ENCODE data around the gene PDGFA. TPM values are rescaled to one million over a fixed set of nuclear protein-coding genes. Genes with fewer than 3 reads are reported as not detected.

The PDGFA gene
- total RNA-seq, 5 donors from 2014 or later (not counting 1 experiment from before 2014, with no cell fraction given): 0.58 to 0.85 (median 0.74) TPM; not detected in 1

DNA sequence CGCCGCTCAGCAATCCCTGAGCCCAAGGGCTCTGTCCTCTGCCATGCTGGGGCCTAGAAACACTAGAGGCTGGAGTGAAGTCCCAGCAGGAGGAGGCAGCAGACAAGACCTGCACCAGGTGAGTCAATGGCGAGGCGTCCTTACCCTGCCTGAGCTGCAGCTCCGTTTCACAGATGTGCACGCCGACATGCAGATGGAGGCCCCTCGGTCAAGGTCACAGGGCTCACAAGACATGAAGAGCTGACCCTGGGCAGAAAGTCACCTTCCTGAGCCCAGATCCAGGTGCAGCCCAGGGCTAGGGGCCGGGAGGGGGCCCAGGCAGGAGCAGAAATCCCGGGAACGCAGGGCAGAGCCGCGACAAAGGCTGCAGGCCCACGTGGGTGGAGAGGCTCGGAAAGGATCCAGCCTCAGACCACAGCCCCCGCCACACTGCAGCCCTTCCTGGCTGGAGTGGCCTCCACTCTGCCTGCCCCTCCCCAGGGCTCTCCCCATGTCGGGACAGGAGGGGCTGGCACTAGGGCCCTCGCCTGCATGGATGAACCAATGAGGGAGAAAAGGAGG lies 23.8 kb downstream of the PDGFA start:
- Mint-ChIP-seq H3K27me3 (no peaks in the 10 kb centered on the region), H3K36me3 (no peaks in the 10 kb centered on the region), H3K4me1 (peaks cover 4 to 8% (median 7%) of the 10 kb centered on the region in 3 donors), H3K27ac (no peak overlapping the region), H3K9me3 (no peaks in the 10 kb centered on the region), H3K4me3 (no peak overlapping the region)
- H3K36me3 ChIP-seq (ENCODE audit: control insufficient read depth in 2 of 2, extremely low read depth in 1 of 2, insufficient read depth in 1 of 2, low read length in 1 of 2): peaks cover 0 to under 1% of the 10 kb centered on the region in 2 donors
- ChIA-PET CTCF (no interaction called here), POLR2A (no interaction called here)
- no peak overlapping the region for H3K27ac ChIP-seq (ENCODE audit: low read length)
- 87% methylated on average over 12 of the region's 18 CpGs for WGBS (ENCODE audit: insufficient coverage)
- no peak overlapping the region for H3K4me3 ChIP-seq (ENCODE audit: control insufficient read depth in 1 of 2, extremely low read depth in 1 of 2, low read length in 1 of 2)
- ATAC-seq (replicated peaks in 1 of 4) (no peak), DNase-seq (no peak)
- no peaks in the 10 kb centered on the region for H3K9me3 ChIP-seq
- H3K27me3 ChIP-seq (replicated peaks in 1 of 2; ENCODE audit: control insufficient read depth in 2 of 2, extremely low read depth in 1 of 2, insufficient read depth in 2 of 2, low read length in 1 of 2): peaks cover 0 to 16% of the 10 kb centered on the region in 2 experiments
- peaks cover 0 to 3% of the 10 kb centered on the region in 2 experiments for H3K4me1 ChIP-seq (ENCODE audit: control insufficient read depth in 1 of 2, extremely low read depth in 1 of 2, insufficient read depth in 2 of 2, low read length in 2 of 2)

DNA sequence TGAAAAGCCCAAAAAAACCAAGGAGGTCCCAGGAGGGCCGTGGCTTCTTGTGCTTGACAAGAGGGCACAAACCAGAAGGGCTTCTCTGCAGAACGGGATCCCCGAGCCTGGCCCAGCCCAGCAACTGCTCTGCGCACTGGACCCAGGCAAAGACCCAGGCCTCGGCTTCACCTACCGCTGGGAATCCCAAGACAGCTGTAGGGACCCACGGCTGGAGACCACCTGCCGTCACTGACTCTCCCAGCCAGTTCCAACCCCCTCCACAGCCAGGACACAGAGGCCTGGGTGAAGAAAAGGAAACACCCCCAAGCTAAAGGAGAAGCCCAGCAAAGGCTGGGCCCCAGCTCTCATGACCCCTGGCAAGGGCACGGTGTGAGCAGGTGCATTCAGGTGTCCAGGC lies 24.3 kb downstream of the PDGFA start:
- no peak for ATAC-seq (replicated peaks in 1 of 4)
- Mint-ChIP-seq H3K4me3 (no peak overlapping the region), H3K27me3 (no peaks in the 10 kb centered on the region), H3K9me3 (no peaks in the 10 kb centered on the region), H3K36me3 (no peaks in the 10 kb centered on the region), H3K4me1 (peaks cover 4 to 8% (median 7%) of the 10 kb centered on the region in 3 donors), H3K27ac (no peak overlapping the region)
- ChIA-PET CTCF (no interaction called here), POLR2A (no interaction called here)
- H3K4me1 ChIP-seq (ENCODE audit: control insufficient read depth in 1 of 2, extremely low read depth in 1 of 2, insufficient read depth in 2 of 2, low read length in 2 of 2): peaks cover 0 to 3% of the 10 kb centered on the region in 2 experiments
- no peaks in the 10 kb centered on the region for H3K36me3 ChIP-seq (ENCODE audit: control insufficient read depth in 2 of 2, extremely low read depth in 1 of 2, insufficient read depth in 1 of 2, low read length in 1 of 2)
- H3K4me3 ChIP-seq (ENCODE audit: control insufficient read depth in 1 of 2, extremely low read depth in 1 of 2, low read length in 1 of 2): no peak overlapping the region
- no peak for DNase-seq
- no peak overlapping the region for H3K27ac ChIP-seq (ENCODE audit: low read length)
- no peaks in the 10 kb centered on the region for H3K9me3 ChIP-seq
- WGBS (ENCODE audit: insufficient coverage): 76% methylated on average over 7 of the region's 9 CpGs
- peaks cover 0 to 17% of the 10 kb centered on the region in 2 experiments for H3K27me3 ChIP-seq (replicated peaks in 1 of 2; ENCODE audit: control insufficient read depth in 2 of 2, extremely low read depth in 1 of 2, insufficient read depth in 2 of 2, low read length in 1 of 2)

DNA sequence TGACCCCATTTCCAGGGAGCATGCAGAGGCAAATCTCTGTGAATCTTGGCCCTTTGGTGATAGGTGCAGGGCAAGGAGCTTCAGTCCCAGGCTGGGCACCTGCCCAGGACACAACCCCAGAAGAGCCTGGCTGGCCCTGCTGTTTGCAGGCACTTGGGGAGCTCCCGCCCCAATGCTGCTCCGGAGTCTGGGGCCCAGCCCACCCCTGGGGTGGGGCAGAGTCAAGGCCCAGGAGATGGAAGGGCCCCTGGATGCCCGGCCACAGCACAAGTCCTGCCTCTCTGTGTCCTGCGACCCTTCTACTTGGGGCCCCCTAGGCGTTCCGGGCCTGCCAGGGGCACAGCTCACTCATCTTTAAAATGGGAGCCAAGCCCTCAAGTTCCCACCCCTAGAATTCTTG lies 24.7 kb downstream of the PDGFA start:
- no peaks in the 10 kb centered on the region for H3K36me3 ChIP-seq (ENCODE audit: control insufficient read depth in 2 of 2, extremely low read depth in 1 of 2, insufficient read depth in 1 of 2, low read length in 1 of 2)
- Mint-ChIP-seq H3K4me3 (no peak overlapping the region), H3K4me1 (peaks cover 4 to 8% (median 7%) of the 10 kb centered on the region in 3 donors), H3K27ac (no peak overlapping the region), H3K9me3 (no peaks in the 10 kb centered on the region), H3K27me3 (no peaks in the 10 kb centered on the region), H3K36me3 (no peaks in the 10 kb centered on the region)
- 96% methylated on average over 5 of the region's 6 CpGs for WGBS (ENCODE audit: insufficient coverage)
- no peak for ATAC-seq (replicated peaks in 1 of 4)
- peaks cover 0 to 21% of the 10 kb centered on the region in 2 experiments for H3K27me3 ChIP-seq (replicated peaks in 1 of 2; ENCODE audit: control insufficient read depth in 2 of 2, extremely low read depth in 1 of 2, insufficient read depth in 2 of 2, low read length in 1 of 2)
- no peak overlapping the region for H3K4me3 ChIP-seq (ENCODE audit: control insufficient read depth in 1 of 2, extremely low read depth in 1 of 2, low read length in 1 of 2)
- POLR2A ChIA-PET: no interaction called here
- DNase-seq: no peak
- H3K4me1 ChIP-seq (ENCODE audit: control insufficient read depth in 1 of 2, extremely low read depth in 1 of 2, insufficient read depth in 2 of 2, low read length in 2 of 2): peaks cover 0 to 3% of the 10 kb centered on the region in 2 experiments
- CTCF ChIA-PET: no interaction called here
- no peak overlapping the region for H3K27ac ChIP-seq (ENCODE audit: low read length)
- H3K9me3 ChIP-seq: no peaks in the 10 kb centered on the region

DNA sequence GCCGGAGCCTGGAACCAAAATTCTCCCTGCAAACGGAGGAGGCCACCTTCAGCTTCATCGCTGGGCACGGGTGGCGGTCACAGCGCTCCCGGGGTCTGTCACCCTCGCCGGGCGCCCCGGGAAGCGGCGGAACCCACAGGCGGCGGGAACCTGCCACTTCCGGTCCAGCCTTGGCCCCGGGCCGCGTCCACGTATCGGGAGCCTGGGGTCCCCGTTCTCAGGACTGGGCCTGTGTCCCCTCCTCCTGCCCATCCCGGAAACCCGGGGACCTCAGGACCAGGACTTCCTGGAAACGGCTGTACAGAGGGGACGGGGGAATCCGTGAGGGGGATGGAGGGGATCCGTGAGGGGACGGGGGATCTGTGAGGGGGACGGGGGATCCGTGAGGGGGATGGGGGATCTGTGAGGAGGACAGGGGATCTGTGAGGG lies 25.4 kb downstream of the PDGFA start:
- peaks cover 0 to 21% of the 10 kb centered on the region in 2 experiments for H3K27me3 ChIP-seq (replicated peaks in 1 of 2; ENCODE audit: control insufficient read depth in 2 of 2, extremely low read depth in 1 of 2, insufficient read depth in 2 of 2, low read length in 1 of 2)
- H3K27me3 Mint-ChIP-seq: no peaks in the 10 kb centered on the region
- ChIA-PET POLR2A (no interaction called here), CTCF (no interaction called here)
- no peak overlapping the region for H3K27ac ChIP-seq (ENCODE audit: low read length)
- no peak overlapping the region for H3K4me3 Mint-ChIP-seq
- H3K27ac Mint-ChIP-seq: no peak overlapping the region
- H3K36me3 ChIP-seq (ENCODE audit: control insufficient read depth in 2 of 2, extremely low read depth in 1 of 2, insufficient read depth in 1 of 2, low read length in 1 of 2): no peaks in the 10 kb centered on the region
- H3K4me3 ChIP-seq (ENCODE audit: control insufficient read depth in 1 of 2, extremely low read depth in 1 of 2, low read length in 1 of 2): no peak overlapping the region
- H3K4me1 ChIP-seq (ENCODE audit: control insufficient read depth in 1 of 2, extremely low read depth in 1 of 2, insufficient read depth in 2 of 2, low read length in 2 of 2): peaks cover 0 to 3% of the 10 kb centered on the region in 2 experiments
- no peaks in the 10 kb centered on the region for H3K9me3 Mint-ChIP-seq
- 77% methylated on average over 25 of the region's 31 CpGs for WGBS (ENCODE audit: insufficient coverage)
- no peaks in the 10 kb centered on the region for H3K36me3 Mint-ChIP-seq
- H3K9me3 ChIP-seq: no peaks in the 10 kb centered on the region
- DNase-seq: no peak
- ATAC-seq (replicated peaks in 1 of 4): no peak
- H3K4me1 Mint-ChIP-seq: peaks cover 4 to 8% (median 7%) of the 10 kb centered on the region in 3 donors

DNA sequence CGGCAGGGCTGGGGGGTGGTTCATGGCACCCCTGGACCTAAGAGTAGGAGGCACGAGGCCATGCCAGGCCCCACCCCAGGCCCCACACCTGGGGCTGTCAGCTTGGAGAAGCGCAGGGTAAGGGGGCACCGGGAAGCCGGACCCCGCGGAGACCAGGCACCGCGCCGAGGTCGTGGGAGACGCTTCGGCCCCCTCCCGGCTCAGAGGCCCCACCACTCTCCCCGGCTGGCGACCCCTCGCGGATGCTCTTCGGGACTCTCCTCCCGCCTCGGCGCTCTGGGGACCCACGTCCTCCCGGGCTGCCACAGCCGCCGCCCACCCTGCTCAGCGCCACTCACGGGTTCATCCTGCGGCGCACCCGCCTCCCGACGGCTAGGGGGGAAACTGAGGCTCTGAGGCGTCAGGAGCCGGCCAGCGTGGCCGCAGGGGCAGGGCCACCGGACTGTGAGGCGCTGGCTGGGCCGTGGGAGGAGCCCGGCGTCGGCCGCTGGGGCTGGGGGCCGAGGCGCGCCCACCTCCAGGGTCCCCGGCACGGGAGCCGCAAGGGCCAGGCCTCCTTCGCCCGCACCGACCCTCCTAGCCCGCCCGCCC lies 25.9 kb downstream of the PDGFA start:
- DNase-seq: no peak
- CTCF ChIA-PET: no interaction called here
- H3K36me3 Mint-ChIP-seq: no peaks in the 10 kb centered on the region
- H3K4me1 Mint-ChIP-seq: peaks cover 4 to 8% (median 7%) of the 10 kb centered on the region in 3 donors
- H3K9me3 Mint-ChIP-seq: no peaks in the 10 kb centered on the region
- H3K27ac Mint-ChIP-seq: no peak overlapping the region
- POLR2A ChIA-PET: no interaction called here
- no peak overlapping the region for H3K27ac ChIP-seq (ENCODE audit: low read length)
- peaks cover 0 to 3% of the 10 kb centered on the region in 2 experiments for H3K4me1 ChIP-seq (ENCODE audit: control insufficient read depth in 1 of 2, extremely low read depth in 1 of 2, insufficient read depth in 2 of 2, low read length in 2 of 2)
- H3K9me3 ChIP-seq: no peaks in the 10 kb centered on the region
- no peak overlapping the region for H3K4me3 ChIP-seq (ENCODE audit: control insufficient read depth in 1 of 2, extremely low read depth in 1 of 2, low read length in 1 of 2)
- no peaks in the 10 kb centered on the region for H3K36me3 ChIP-seq (ENCODE audit: control insufficient read depth in 2 of 2, extremely low read depth in 1 of 2, insufficient read depth in 1 of 2, low read length in 1 of 2)
- ATAC-seq (replicated peaks in 1 of 4): no peak
- no peak overlapping the region for H3K4me3 Mint-ChIP-seq
- no peaks in the 10 kb centered on the region for H3K27me3 Mint-ChIP-seq
- 92% methylated on average over 48 of the region's 55 CpGs for WGBS (ENCODE audit: insufficient coverage)
- peaks cover 0 to 18% of the 10 kb centered on the region in 2 experiments for H3K27me3 ChIP-seq (replicated peaks in 1 of 2; ENCODE audit: control insufficient read depth in 2 of 2, extremely low read depth in 1 of 2, insufficient read depth in 2 of 2, low read length in 1 of 2)

DNA sequence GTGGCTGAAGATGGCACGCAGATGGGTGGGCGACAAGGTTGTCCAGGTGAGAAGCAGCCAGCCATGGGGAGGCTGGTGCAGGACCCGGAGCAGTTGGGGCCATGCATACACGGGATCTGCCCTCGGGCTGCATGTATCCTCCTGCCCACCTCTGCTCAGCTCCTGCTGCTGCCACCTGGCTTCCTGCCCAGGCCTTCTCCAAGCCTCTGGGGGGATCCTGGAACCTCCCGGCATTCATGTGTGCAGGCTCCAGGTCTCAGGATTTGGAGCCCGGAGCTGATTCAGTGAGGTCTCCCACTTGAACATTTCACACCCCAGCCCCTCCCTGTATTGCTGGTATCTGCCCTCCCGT lies 27.0 kb downstream of the PDGFA start:
- DNase-seq (no peak), ATAC-seq (replicated peaks in 1 of 4) (no peak)
- ChIA-PET POLR2A (no interaction called here), CTCF (no interaction called here)
- Mint-ChIP-seq H3K27ac (no peak overlapping the region), H3K36me3 (no peaks in the 10 kb centered on the region), H3K4me1 (peaks cover 0 to 3% (median 0%) of the 10 kb centered on the region in 3 donors), H3K9me3 (no peaks in the 10 kb centered on the region), H3K27me3 (no peaks in the 10 kb centered on the region), H3K4me3 (no peak overlapping the region)
- Histone ChIP-seq H3K27ac (ENCODE audit: low read length) (no peak overlapping the region), H3K27me3 (replicated peaks in 1 of 2; ENCODE audit: control insufficient read depth in 2 of 2, extremely low read depth in 1 of 2, insufficient read depth in 2 of 2, low read length in 1 of 2) (peaks cover 0 to 18% of the 10 kb centered on the region in 2 experiments), H3K4me3 (ENCODE audit: control insufficient read depth in 1 of 2, extremely low read depth in 1 of 2, low read length in 1 of 2) (no peak overlapping the region), H3K4me1 (ENCODE audit: control insufficient read depth in 1 of 2, extremely low read depth in 1 of 2, insufficient read depth in 2 of 2, low read length in 2 of 2) (no peaks in the 10 kb centered on the region), H3K9me3 (no peaks in the 10 kb centered on the region), H3K36me3 (ENCODE audit: control insufficient read depth in 2 of 2, extremely low read depth in 1 of 2, insufficient read depth in 1 of 2, low read length in 1 of 2) (no peaks in the 10 kb centered on the region)
- 89% methylated on average over 8 of the region's 8 CpGs for WGBS (ENCODE audit: insufficient coverage)
